Raji (cell line): ENCODE measurements around the gene MYH10.

ENCODE experiments used
- POLR2A ChIP-seq: IDR thresholded peaks from 2 replicates; pipeline ENCODE4 v1.6.1; 2011; ENCODE audit warnings: low read depth, low read length, control low read depth; ENCODE audit not compliant: insufficient read depth

MYH10 gene

GRCh38 chr17:8468127-8468526, 162.4 kb downstream of the MYH10 start:
- TF ChIP-seq POLR2A: no peak

- TF ChIP-seq POLR2A: no peak
Measured at GRCh38 chr17:8467527-8467926, 163.0 kb downstream of the MYH10 start.

DNA sequence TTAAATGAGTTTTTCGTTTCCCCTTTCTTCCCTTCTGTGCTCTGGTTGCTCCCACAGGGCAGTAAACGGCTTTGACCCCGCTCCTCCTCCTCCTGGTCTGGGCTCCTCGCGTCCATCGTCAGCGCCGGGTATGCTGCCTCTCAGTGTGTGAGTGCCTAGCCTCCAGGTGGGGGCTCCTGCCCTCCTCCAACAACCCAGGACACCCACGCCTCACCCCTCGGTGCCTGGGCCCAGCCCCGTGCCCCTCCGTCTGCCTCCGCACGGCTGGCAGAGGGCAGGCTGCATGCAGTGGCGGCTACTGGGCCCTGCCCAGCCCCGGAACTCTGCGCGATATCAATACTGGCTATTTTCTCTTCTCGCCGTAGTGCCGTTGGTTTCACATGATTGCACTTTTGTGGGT, 163.7 kb downstream of the MYH10 start:
- TF ChIP-seq POLR2A: no peak

GRCh38 chr17:8466456-8466855, 164.1 kb downstream of the MYH10 start:
- TF ChIP-seq POLR2A: no peak

GRCh38 chr17:8465759-8466158, 164.8 kb downstream of the MYH10 start:
- TF ChIP-seq POLR2A: no peak

GRCh38 chr17:8465356-8465755, 165.2 kb downstream of the MYH10 start:
- TF ChIP-seq POLR2A: no peak

GRCh38 chr17:8464941-8465340, 165.6 kb downstream of the MYH10 start:
- no peak for TF ChIP-seq POLR2A

GRCh38 chr17:8463099-8463498, 167.4 kb downstream of the MYH10 start:
- no peak for TF ChIP-seq POLR2A

GRCh38 chr17:8462564-8462963, 168.0 kb downstream of the MYH10 start:
- TF ChIP-seq POLR2A: no peak

- no peak for TF ChIP-seq POLR2A
Measured at GRCh38 chr17:8459831-8460230, 170.7 kb downstream of the MYH10 start.

DNA sequence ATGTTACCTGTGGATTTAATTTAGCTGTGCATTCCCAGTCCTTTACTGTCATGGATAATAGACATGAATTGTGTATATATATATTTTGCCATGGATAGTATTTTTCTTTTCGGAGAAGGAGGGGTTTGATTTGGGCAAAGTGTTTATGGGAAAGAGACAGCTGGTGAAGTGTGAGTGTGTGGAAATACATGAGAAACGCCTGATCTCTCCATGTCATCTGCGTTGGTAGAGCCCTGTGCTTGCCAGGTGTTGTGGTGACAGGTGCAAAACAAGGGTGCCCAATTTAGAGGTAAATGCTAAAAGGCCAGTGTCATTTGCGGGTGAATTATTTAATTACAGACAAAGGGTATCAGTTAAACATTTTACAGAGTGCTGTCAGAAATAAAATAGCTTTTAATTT, 171.4 kb downstream of the MYH10 start:
- no peak for TF ChIP-seq POLR2A

DNA sequence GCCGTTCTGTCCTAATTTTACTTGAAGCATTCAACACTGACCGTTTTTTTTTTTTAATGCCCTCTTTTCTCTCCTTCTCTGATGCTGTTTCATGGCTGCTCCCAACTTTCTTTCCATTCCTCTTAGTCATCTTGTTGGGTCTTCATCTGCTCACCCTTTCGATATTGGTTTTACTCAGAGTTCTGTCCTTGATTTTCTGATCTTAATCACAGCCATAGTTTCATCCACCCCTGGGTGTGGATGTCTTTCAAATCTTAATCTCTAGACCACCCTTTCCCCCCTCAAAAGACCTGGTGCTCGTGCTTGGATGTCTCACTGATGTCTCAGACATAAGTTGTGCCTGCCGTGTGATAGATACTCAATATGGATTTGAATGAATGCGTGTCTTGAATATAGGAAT, 172.4 kb downstream of the MYH10 start:
- TF ChIP-seq POLR2A: no peak

GRCh38 chr17:8455665-8456209, 174.8 kb downstream of the MYH10 start:
- TF ChIP-seq POLR2A: no peak

DNA sequence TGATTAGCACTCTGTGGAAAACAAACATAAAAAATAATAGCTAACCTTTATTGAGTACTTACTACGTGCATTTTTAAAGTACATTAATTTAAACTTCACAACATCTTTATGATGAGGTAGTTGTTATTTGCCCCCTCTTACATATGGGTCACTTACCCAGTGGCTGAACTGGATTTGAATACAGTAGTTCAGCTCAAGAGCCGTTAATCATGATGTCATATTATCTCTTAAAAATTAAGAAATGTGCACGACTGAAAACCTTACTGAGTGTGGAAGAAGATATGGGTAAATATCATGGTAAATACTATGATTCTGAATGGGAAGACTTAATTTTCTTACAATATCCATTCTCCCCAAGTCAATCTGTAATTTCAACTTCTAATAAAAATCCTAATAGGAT, 177.2 kb downstream of the MYH10 start:
- TF ChIP-seq POLR2A: no peak

- TF ChIP-seq POLR2A: no peak
Measured at GRCh38 chr17:8451933-8452614, 178.5 kb downstream of the MYH10 start.

GRCh38 chr17:8448310-8448709, 182.2 kb downstream of the MYH10 start:
- TF ChIP-seq POLR2A: no peak

GRCh38 chr17:8447799-8448198, 182.7 kb downstream of the MYH10 start:
- no peak for TF ChIP-seq POLR2A
